HFFc6 (cell line): ENCODE results near the gene ZSCAN12. TPM values are rescaled to one million over a fixed set of nuclear protein-coding genes. Genes with fewer than 3 reads are reported as not detected.

ENCODE experiments used
- DNase-seq: peaks from one replicate; pipeline ENCODE4 v3.0.0-alpha.2; 2018
- H3K27ac Mint-ChIP-seq: 2 replicates; pipeline ENCODE4 v1.8.0; 2020; ENCODE audit warnings: mild to moderate bottlenecking, mixed read lengths
- H3K27me3 Mint-ChIP-seq: 2 replicates; pipeline ENCODE4 v1.8.0; 2021; ENCODE audit warnings: mild to moderate bottlenecking, moderate library complexity, mixed read lengths; ENCODE audit not compliant: insufficient read depth
- H3K36me3 Mint-ChIP-seq: 2 replicates; pipeline ENCODE4 v1.8.0; 2021; ENCODE audit warnings: low read depth, mixed read lengths
- H3K4me1 Mint-ChIP-seq: 2 replicates; pipeline ENCODE4 v1.8.0; 2020; ENCODE audit warnings: low read depth, mixed read lengths
- H3K4me3 Mint-ChIP-seq: 2 replicates; pipeline ENCODE4 v1.8.0; 2020; ENCODE audit warnings: mild to moderate bottlenecking, moderate library complexity, mixed read lengths
- H3K9me3 Mint-ChIP-seq: 2 replicates; pipeline ENCODE4 v1.8.0; 2020; ENCODE audit warnings: mild to moderate bottlenecking, mixed read lengths
- CTCF ChIP-seq: fragments of 200-600 bp; sonication (generic); IDR thresholded peaks from 2 replicates; pipeline ENCODE4 v1.5.0; 2021; ENCODE audit warnings: antibody characterized with exemption, mild to moderate bottlenecking
- total RNA-seq, 6 experiments: library from RNA; stranded (reverse); fragmentation: NEBNext Ultra II Directional; extraction: Animal tissue kit (Norgen Biotek cat#: 25700); gene quantifications; 2 replicates in 1 of 6; 3 replicates in 5 of 6; pipeline ENCODE4 v1.2.3, GENCODE V29; 2021

ZSCAN12 gene
- total RNA-seq, 6 experiments from 2014 or later = 2.4 to 3.1 (median 2.8) TPM

DNA sequence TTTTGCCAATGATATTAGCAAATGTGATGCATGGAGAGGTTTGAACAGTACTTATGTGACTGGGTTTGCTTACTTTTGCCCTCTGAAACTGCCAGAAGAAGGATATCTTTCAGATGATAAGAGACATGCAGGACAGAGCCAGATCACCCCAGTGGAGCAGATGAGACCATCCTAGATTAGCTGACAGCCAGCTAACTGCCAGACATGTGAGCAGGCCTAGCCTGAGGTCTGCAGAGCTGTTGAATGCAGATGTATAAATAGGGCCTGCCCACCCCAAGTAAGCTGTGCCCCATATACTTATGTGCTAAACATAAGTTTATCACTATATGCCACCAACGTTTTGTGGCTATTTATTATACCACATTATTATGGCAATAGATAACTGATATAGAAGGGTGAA lies 69.5 kb downstream of the ZSCAN12 start:
- Mint-ChIP-seq H3K4me1 (peaks cover 7% of the 10 kb centered on the region; the same call in 1 of the 2 replicates), H3K9me3 (peaks cover 26% of the 10 kb centered on the region), H3K4me3 (no peak overlapping the region), H3K27ac (no peak overlapping the region), H3K36me3 (peaks cover 24% of the 10 kb centered on the region), H3K27me3 (peaks cover 4% of the 10 kb centered on the region; the same call in 1 of the 2 replicates)
- no peak for DNase-seq
- TF ChIP-seq CTCF = no peak

Other genes with a start within 250 kb of the ZSCAN12 start
- gene ZSCAN9, start 174.5 kb downstream of the ZSCAN12 start, total RNA-seq = 10 to 100 TPM in 1 of 6 experiments, 1 to 10 TPM in 5; 7.5 to 10.3 (median 8.9) TPM
- gene ZKSCAN4, start 147.5 kb downstream of the ZSCAN12 start, total RNA-seq = 1 to 10 TPM; 3.8 to 4.7 (median 4.0) TPM
- not detected for gene NKAPL, start 140.4 kb downstream of the ZSCAN12 start, total RNA-seq
- gene ZSCAN26, start 132.6 kb downstream of the ZSCAN12 start, total RNA-seq = 10 to 100 TPM in 1 of 6 experiments, 1 to 10 TPM in 5; 8.5 to 10.9 (median 9.3) TPM
- gene PGBD1, start 118.2 kb downstream of the ZSCAN12 start, total RNA-seq = 1 to 10 TPM; 2.6 to 4.5 (median 4.1) TPM
- gene ZSCAN31, start 63.6 kb downstream of the ZSCAN12 start, total RNA-seq = 1 to 10 TPM in 2 of 6 experiments, under 1 TPM in 4; 0.64 to 2.0 (median 0.95) TPM
- gene ZKSCAN3, start 49.8 kb downstream of the ZSCAN12 start, total RNA-seq = 1 to 10 TPM; 2.8 to 4.2 (median 3.6) TPM
- gene ZSCAN23, start 43.7 kb upstream of the ZSCAN12 start, total RNA-seq = 1 to 10 TPM in 4 of 6 experiments, under 1 TPM in 2; 0.48 to 1.5 (median 1.0) TPM
- gene GPX6, start 116.0 kb upstream of the ZSCAN12 start, total RNA-seq = not detected
- gene GPX5, start 126.1 kb upstream of the ZSCAN12 start, total RNA-seq = not detected